WTC11 (cell line): ENCODE measurements around the gene MMP28. TPM values are rescaled to one million over a fixed set of nuclear protein-coding genes. Genes with fewer than 3 reads are reported as not detected.

Experiments
- ATAC-seq: fragments of 200-7000 bp; cut with Tn5 transposase; 2 replicates; pipeline ENCODE4 v1.10.0; 2021; ENCODE audit warnings: mild to moderate bottlenecking, moderate library complexity
- CTCF ChIA-PET: fragments of 300-600 bp; sonication (Branson Sonifier 250); formaldehyde crosslinking; loops from one replicate; lab custom pipeline; 2021; ENCODE audit warnings: antibody characterized with exemption; lab: Charles Lee
- POLR2A ChIA-PET: fragments of 350-600 bp; sonication (Branson Sonifier 250); formaldehyde crosslinking; loops from one replicate; lab custom pipeline; 2021; ENCODE audit warnings: antibody characterized with exemption; lab: Charles Lee
- DNase-seq: peaks from one replicate; pipeline ENCODE4 v3.0.0; 2021; ENCODE audit warnings: low spot score
- H3K27ac Mint-ChIP-seq: 2 replicates; pipeline ENCODE4 v1.8.0; 2021; ENCODE audit warnings: mixed read lengths
- H3K27me3 Mint-ChIP-seq: 2 replicates; pipeline ENCODE4 v1.8.0; 2021; ENCODE audit warnings: low read depth, mild to moderate bottlenecking, moderate library complexity, mixed read lengths
- H3K36me3 Mint-ChIP-seq: 2 replicates; pipeline ENCODE4 v1.8.0; 2021; ENCODE audit warnings: mixed read lengths
- H3K4me1 Mint-ChIP-seq: 2 replicates; pipeline ENCODE4 v1.8.0; 2022; ENCODE audit warnings: mixed read lengths
- H3K4me3 Mint-ChIP-seq: 2 replicates; pipeline ENCODE4 v1.8.0; 2021; ENCODE audit warnings: mild to moderate bottlenecking, moderate library complexity, mixed read lengths
- H3K9me3 Mint-ChIP-seq: 2 replicates; pipeline ENCODE4 v1.8.0; 2021; ENCODE audit warnings: mixed read lengths
- ATF1 ChIP-seq: sonication (generic); formaldehyde crosslinking; IDR thresholded peaks from 2 replicates; pipeline ENCODE4 v1.8.1; 2023; ENCODE audit warnings: mild to moderate bottlenecking, moderate library complexity, missing genetic modification reagents
- CREB1 ChIP-seq: sonication (generic); formaldehyde crosslinking; IDR thresholded peaks from 2 replicates; pipeline ENCODE4 v1.8.0; 2023; ENCODE audit warnings: mild to moderate bottlenecking, missing genetic modification reagents
- FOXJ3 ChIP-seq: sonication (generic); formaldehyde crosslinking; IDR thresholded peaks from 2 replicates; pipeline ENCODE4 v1.9.0; 2021; ENCODE audit warnings: missing genetic modification reagents, mild to moderate bottlenecking, borderline replicate concordance
- GABPB1 ChIP-seq: sonication (generic); formaldehyde crosslinking; IDR thresholded peaks from 2 replicates; pipeline ENCODE4 v1.8.1; 2023; ENCODE audit warnings: mild to moderate bottlenecking, missing genetic modification reagents
- GRHL2 ChIP-seq: fragments of 250-450 bp; sonication (Bioruptor Pico); IDR thresholded peaks from 2 replicates; pipeline ENCODE4 v1.8.0; 2022; ENCODE audit warnings: mild to moderate bottlenecking, moderate library complexity; ENCODE audit not compliant: insufficient replicate concordance, severe bottlenecking
- MYBL2 ChIP-seq: sonication (generic); formaldehyde crosslinking; IDR thresholded peaks from 2 replicates; pipeline ENCODE4 v1.8.1; 2023; ENCODE audit warnings: mild to moderate bottlenecking, moderate library complexity, missing genetic modification reagents
- NFE2L1 ChIP-seq: sonication (generic); formaldehyde crosslinking; IDR thresholded peaks from 2 replicates; pipeline ENCODE4 v1.8.1; 2023; ENCODE audit warnings: missing genetic modification reagents
- NR2C2 ChIP-seq: sonication (generic); formaldehyde crosslinking; IDR thresholded peaks from 2 replicates; pipeline ENCODE4 v1.8.0; 2022; ENCODE audit warnings: mild to moderate bottlenecking, missing genetic modification reagents
- OVOL2 ChIP-seq: fragments of 250-450 bp; sonication (Bioruptor Pico); IDR thresholded peaks from 2 replicates; pipeline ENCODE4 v1.9.0; 2021; ENCODE audit warnings: mild to moderate bottlenecking, borderline replicate concordance
- TEAD1 ChIP-seq: sonication (generic); formaldehyde crosslinking; IDR thresholded peaks from 2 replicates; pipeline ENCODE4 v1.8.0; 2022; ENCODE audit warnings: mild to moderate bottlenecking, missing genetic modification reagents
- TEAD4 ChIP-seq: sonication (generic); formaldehyde crosslinking; IDR thresholded peaks from 2 replicates; pipeline ENCODE4 v1.8.0; 2022; ENCODE audit warnings: mild to moderate bottlenecking, missing genetic modification reagents
- ZBTB21 ChIP-seq: sonication (generic); formaldehyde crosslinking; IDR thresholded peaks from 2 replicates; pipeline ENCODE4 v1.8.1; 2023; ENCODE audit warnings: mild to moderate bottlenecking, missing genetic modification reagents, borderline replicate concordance
- ZNF317 ChIP-seq: sonication (generic); formaldehyde crosslinking; IDR thresholded peaks from 2 replicates; pipeline ENCODE4 v1.8.1; 2023; ENCODE audit warnings: low read depth, mild to moderate bottlenecking, moderate library complexity, missing genetic modification reagents, borderline replicate concordance
- ZNF671 ChIP-seq: fragments of 250-450 bp; sonication (Bioruptor Pico); IDR thresholded peaks from 2 replicates; pipeline ENCODE4 v1.8.0; 2021; ENCODE audit warnings: mild to moderate bottlenecking
- total RNA-seq: library from RNA; stranded (reverse); gene quantifications from 3 replicates; pipeline ENCODE4 v1.2.3, GENCODE V29; 2021
- TF ChIP-seq, protein P1 (sequence below): sonication (generic); formaldehyde crosslinking; IDR thresholded peaks from 2 replicates; pipeline ENCODE4 v1.8.1; 2023; ENCODE audit warnings: mild to moderate bottlenecking, missing genetic modification reagents
- TF ChIP-seq, protein P2 (sequence below): fragments of 250-450 bp; sonication (Bioruptor Pico); IDR thresholded peaks from 2 replicates; pipeline ENCODE4 v1.9.0; 2021; ENCODE audit warnings: moderate library complexity, mild to moderate bottlenecking, inconsistent platforms, borderline replicate concordance
- TF ChIP-seq, protein P3 (sequence below): sonication (generic); formaldehyde crosslinking; conservative IDR thresholded peaks from 2 replicates; pipeline ENCODE4 v1.8.1; 2022; ENCODE audit warnings: mild to moderate bottlenecking, missing genetic modification reagents
- TF ChIP-seq, protein P4 (sequence below): fragments of 250-450 bp; sonication (Bioruptor Pico); IDR thresholded peaks from 2 replicates; pipeline ENCODE4 v2.1.2; 2022; ENCODE audit warnings: mild to moderate bottlenecking, moderate library complexity
- TF ChIP-seq, protein P5 (sequence below): sonication (generic); formaldehyde crosslinking; IDR thresholded peaks from 2 replicates; pipeline ENCODE4 v1.8.0; 2022; ENCODE audit warnings: missing genetic modification reagents
- TF ChIP-seq, protein P6 (sequence below): sonication (generic); formaldehyde crosslinking; IDR thresholded peaks from 2 replicates; pipeline ENCODE4 v1.8.0; 2023; ENCODE audit warnings: missing genetic modification reagents, mild to moderate bottlenecking, borderline replicate concordance
- TF ChIP-seq, protein P7 (sequence below): fragments of 250-450 bp; sonication (Bioruptor Pico); IDR thresholded peaks from 2 replicates; pipeline ENCODE4 v1.9.0; 2021; ENCODE audit warnings: mild to moderate bottlenecking
- TF ChIP-seq, protein P8 (sequence below): sonication (generic); formaldehyde crosslinking; IDR thresholded peaks from 2 replicates; pipeline ENCODE4 v1.8.1; 2022; ENCODE audit warnings: mild to moderate bottlenecking, moderate library complexity, missing genetic modification reagents

Gene MMP28
- total RNA-seq, 1 experiment from 2014 or later, result 0.22 TPM

DNA sequence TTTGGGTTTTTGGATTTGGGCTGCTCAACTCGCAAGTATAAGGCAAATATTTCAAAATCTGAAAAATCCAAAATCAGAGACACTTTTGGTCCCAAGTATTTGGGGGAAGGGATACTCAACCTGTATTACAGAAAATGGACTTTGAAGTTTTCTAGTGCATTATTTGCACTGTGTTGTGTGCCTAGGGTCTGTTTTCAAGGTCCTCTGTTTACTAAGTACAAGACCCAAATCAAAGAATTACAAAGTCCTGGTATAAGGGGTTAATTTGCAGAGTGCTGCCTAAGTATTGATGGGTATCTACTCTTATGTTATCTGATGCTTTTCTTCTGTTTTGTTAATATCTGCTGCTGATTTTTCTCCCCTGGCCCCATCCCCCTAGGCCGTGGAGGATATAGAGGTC, 48.3 kb upstream of the MMP28 start (continued):
- TF ChIP-seq, protein P1, sequence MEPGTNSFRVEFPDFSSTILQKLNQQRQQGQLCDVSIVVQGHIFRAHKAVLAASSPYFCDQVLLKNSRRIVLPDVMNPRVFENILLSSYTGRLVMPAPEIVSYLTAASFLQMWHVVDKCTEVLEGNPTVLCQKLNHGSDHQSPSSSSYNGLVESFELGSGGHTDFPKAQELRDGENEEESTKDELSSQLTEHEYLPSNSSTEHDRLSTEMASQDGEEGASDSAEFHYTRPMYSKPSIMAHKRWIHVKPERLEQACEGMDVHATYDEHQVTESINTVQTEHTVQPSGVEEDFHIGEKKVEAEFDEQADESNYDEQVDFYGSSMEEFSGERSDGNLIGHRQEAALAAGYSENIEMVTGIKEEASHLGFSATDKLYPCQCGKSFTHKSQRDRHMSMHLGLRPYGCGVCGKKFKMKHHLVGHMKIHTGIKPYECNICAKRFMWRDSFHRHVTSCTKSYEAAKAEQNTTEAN (CRISPR knock-in tag), result no peak
- TF ChIP-seq ATF1 (no peak), GABPB1 (CRISPR knock-in tag) (no peak), GRHL2 (CRISPR knock-in tag) (no peak)
- TF ChIP-seq, protein P2, sequence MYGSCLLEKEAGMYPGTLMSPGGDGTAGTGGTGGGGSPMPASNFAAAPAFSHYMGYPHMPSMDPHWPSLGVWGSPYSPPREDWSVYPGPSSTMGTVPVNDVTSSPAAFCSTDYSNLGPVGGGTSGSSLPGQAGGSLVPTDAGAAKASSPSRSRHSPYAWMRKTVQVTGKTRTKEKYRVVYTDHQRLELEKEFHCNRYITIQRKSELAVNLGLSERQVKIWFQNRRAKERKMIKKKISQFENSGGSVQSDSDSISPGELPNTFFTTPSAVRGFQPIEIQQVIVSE, result no peak
- TF ChIP-seq, protein P3, sequence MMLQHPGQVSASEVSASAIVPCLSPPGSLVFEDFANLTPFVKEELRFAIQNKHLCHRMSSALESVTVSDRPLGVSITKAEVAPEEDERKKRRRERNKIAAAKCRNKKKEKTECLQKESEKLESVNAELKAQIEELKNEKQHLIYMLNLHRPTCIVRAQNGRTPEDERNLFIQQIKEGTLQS (CRISPR knock-in tag), result no peak

DNA sequence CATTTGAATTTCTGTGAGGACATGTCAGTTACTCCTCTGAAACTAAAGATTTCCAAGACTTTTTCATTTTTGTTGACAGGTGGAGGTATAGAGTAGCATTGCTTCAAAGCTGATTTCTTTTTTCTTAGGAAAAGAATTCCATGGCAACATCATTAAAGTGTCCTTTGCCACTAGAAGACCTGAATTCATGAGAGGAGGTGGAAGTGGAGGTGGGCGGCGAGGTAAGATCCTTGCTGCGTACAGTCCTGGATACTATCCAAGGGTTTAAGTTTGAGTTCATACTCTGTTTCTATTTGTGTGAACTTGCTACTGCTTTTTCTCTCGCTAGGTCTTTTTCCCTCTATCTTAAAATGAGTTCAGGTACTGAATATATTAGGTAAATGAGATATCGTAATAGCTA, 46.8 kb upstream of the MMP28 start:
- TF ChIP-seq CREB1 (no peak), ZNF671 (CRISPR knock-in tag) (no peak), OVOL2 (CRISPR knock-in tag) (no peak), TEAD4 (CRISPR knock-in tag) (no peak), FOXJ3 (CRISPR knock-in tag) (no peak), MYBL2 (CRISPR knock-in tag) (no peak), NR2C2 (CRISPR knock-in tag) (no peak), ZNF317 (no peak), NFE2L1 (CRISPR knock-in tag) (no peak), ZBTB21 (CRISPR knock-in tag) (no peak), TEAD1 (no peak)
- TF ChIP-seq, protein P4, sequence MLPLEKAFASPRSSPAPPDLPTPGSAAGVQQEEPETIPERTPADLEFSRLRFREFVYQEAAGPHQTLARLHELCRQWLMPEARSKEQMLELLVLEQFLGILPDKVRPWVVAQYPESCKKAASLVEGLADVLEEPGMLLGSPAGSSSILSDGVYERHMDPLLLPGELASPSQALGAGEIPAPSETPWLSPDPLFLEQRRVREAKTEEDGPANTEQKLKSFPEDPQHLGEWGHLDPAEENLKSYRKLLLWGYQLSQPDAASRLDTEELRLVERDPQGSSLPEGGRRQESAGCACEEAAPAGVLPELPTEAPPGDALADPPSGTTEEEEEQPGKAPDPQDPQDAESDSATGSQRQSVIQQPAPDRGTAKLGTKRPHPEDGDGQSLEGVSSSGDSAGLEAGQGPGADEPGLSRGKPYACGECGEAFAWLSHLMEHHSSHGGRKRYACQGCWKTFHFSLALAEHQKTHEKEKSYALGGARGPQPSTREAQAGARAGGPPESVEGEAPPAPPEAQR, result no peak
- TF ChIP-seq, protein P5, sequence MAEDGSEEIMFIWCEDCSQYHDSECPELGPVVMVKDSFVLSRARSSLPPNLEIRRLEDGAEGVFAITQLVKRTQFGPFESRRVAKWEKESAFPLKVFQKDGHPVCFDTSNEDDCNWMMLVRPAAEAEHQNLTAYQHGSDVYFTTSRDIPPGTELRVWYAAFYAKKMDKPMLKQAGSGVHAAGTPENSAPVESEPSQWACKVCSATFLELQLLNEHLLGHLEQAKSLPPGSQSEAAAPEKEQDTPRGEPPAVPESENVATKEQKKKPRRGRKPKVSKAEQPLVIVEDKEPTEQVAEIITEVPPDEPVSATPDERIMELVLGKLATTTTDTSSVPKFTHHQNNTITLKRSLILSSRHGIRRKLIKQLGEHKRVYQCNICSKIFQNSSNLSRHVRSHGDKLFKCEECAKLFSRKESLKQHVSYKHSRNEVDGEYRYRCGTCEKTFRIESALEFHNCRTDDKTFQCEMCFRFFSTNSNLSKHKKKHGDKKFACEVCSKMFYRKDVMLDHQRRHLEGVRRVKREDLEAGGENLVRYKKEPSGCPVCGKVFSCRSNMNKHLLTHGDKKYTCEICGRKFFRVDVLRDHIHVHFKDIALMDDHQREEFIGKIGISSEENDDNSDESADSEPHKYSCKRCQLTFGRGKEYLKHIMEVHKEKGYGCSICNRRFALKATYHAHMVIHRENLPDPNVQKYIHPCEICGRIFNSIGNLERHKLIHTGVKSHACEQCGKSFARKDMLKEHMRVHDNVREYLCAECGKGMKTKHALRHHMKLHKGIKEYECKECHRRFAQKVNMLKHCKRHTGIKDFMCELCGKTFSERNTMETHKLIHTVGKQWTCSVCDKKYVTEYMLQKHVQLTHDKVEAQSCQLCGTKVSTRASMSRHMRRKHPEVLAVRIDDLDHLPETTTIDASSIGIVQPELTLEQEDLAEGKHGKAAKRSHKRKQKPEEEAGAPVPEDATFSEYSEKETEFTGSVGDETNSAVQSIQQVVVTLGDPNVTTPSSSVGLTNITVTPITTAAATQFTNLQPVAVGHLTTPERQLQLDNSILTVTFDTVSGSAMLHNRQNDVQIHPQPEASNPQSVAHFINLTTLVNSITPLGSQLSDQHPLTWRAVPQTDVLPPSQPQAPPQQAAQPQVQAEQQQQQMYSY (CRISPR knock-in tag), result no peak
- TF ChIP-seq, protein P6, sequence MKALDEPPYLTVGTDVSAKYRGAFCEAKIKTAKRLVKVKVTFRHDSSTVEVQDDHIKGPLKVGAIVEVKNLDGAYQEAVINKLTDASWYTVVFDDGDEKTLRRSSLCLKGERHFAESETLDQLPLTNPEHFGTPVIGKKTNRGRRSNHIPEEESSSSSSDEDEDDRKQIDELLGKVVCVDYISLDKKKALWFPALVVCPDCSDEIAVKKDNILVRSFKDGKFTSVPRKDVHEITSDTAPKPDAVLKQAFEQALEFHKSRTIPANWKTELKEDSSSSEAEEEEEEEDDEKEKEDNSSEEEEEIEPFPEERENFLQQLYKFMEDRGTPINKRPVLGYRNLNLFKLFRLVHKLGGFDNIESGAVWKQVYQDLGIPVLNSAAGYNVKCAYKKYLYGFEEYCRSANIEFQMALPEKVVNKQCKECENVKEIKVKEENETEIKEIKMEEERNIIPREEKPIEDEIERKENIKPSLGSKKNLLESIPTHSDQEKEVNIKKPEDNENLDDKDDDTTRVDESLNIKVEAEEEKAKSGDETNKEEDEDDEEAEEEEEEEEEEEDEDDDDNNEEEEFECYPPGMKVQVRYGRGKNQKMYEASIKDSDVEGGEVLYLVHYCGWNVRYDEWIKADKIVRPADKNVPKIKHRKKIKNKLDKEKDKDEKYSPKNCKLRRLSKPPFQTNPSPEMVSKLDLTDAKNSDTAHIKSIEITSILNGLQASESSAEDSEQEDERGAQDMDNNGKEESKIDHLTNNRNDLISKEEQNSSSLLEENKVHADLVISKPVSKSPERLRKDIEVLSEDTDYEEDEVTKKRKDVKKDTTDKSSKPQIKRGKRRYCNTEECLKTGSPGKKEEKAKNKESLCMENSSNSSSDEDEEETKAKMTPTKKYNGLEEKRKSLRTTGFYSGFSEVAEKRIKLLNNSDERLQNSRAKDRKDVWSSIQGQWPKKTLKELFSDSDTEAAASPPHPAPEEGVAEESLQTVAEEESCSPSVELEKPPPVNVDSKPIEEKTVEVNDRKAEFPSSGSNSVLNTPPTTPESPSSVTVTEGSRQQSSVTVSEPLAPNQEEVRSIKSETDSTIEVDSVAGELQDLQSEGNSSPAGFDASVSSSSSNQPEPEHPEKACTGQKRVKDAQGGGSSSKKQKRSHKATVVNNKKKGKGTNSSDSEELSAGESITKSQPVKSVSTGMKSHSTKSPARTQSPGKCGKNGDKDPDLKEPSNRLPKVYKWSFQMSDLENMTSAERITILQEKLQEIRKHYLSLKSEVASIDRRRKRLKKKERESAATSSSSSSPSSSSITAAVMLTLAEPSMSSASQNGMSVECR (CRISPR knock-in tag), result no peak
- TF ChIP-seq, protein P7, sequence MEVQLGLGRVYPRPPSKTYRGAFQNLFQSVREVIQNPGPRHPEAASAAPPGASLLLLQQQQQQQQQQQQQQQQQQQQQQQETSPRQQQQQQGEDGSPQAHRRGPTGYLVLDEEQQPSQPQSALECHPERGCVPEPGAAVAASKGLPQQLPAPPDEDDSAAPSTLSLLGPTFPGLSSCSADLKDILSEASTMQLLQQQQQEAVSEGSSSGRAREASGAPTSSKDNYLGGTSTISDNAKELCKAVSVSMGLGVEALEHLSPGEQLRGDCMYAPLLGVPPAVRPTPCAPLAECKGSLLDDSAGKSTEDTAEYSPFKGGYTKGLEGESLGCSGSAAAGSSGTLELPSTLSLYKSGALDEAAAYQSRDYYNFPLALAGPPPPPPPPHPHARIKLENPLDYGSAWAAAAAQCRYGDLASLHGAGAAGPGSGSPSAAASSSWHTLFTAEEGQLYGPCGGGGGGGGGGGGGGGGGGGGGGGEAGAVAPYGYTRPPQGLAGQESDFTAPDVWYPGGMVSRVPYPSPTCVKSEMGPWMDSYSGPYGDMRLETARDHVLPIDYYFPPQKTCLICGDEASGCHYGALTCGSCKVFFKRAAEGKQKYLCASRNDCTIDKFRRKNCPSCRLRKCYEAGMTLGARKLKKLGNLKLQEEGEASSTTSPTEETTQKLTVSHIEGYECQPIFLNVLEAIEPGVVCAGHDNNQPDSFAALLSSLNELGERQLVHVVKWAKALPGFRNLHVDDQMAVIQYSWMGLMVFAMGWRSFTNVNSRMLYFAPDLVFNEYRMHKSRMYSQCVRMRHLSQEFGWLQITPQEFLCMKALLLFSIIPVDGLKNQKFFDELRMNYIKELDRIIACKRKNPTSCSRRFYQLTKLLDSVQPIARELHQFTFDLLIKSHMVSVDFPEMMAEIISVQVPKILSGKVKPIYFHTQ (CRISPR knock-in tag), result no peak
- TF ChIP-seq, protein P8, sequence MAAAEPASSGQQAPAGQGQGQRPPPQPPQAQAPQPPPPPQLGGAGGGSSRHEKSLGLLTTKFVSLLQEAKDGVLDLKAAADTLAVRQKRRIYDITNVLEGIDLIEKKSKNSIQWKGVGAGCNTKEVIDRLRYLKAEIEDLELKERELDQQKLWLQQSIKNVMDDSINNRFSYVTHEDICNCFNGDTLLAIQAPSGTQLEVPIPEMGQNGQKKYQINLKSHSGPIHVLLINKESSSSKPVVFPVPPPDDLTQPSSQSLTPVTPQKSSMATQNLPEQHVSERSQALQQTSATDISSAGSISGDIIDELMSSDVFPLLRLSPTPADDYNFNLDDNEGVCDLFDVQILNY (CRISPR knock-in tag), result no peak
- Mint-ChIP-seq H3K36me3 (peaks cover 73% of the 10 kb centered on the region), H3K9me3 (no peaks in the 10 kb centered on the region), H3K27me3 (no peaks in the 10 kb centered on the region), H3K4me1 (no peaks in the 10 kb centered on the region), H3K27ac (peak overlapping the region; percentile 34; the same call in 1 of the 2 replicates), H3K4me3 (no peak overlapping the region)
- CTCF ChIA-PET, result interaction anchor here (3.3 kb wide), 1 partner anchor 78 kb away, joined by 12 read pairs; no protein-coding TSS in a partner anchor
- POLR2A ChIA-PET, result interaction anchor here (1.2 kb wide), 1 partner anchor 79 kb away, joined by 3 read pairs; no protein-coding TSS in a partner anchor
- no peak for ATAC-seq
- DNase-seq, result no peak
